GM12874 (cell line): ENCODE results near the gene EIF3A.

ENCODE experiments used
- CTCF ChIP-seq: IDR thresholded peaks from 2 replicates; pipeline ENCODE4 v1.5.1; 2011; ENCODE audit warnings: low read depth, mild to moderate bottlenecking, control low read depth, low read length, moderate library complexity; ENCODE audit not compliant: insufficient read depth

Gene EIF3A

GRCh38 chr10:119025336-119025735, 55.3 kb downstream of the EIF3A start:
- no peak for TF ChIP-seq CTCF

- TF ChIP-seq CTCF: no peak
These were observed 55.7 kb downstream of the EIF3A start for GRCh38 chr10:119024882-119025281.

- no peak for TF ChIP-seq CTCF
These were observed 57.1 kb downstream of the EIF3A start for GRCh38 chr10:119023553-119023868.

GRCh38 chr10:119022846-119023552, 57.6 kb downstream of the EIF3A start:
- no peak for TF ChIP-seq CTCF

GRCh38 chr10:119020627-119020946, 60.0 kb downstream of the EIF3A start:
- no peak for TF ChIP-seq CTCF

- no peak for TF ChIP-seq CTCF
These were observed 73.4 kb downstream of the EIF3A start for GRCh38 chr10:119007211-119007574.

- no peak for TF ChIP-seq CTCF
These were observed 74.0 kb downstream of the EIF3A start for GRCh38 chr10:119006451-119007210.
